ENCODE results near the gene ZFP42.
"Not testable (repeated sequence)": the region's sequence is repeated elsewhere in the genome, so short reads cannot be mapped to it uniquely, and the experiment has no call there.

ZFP42 gene

DNA sequence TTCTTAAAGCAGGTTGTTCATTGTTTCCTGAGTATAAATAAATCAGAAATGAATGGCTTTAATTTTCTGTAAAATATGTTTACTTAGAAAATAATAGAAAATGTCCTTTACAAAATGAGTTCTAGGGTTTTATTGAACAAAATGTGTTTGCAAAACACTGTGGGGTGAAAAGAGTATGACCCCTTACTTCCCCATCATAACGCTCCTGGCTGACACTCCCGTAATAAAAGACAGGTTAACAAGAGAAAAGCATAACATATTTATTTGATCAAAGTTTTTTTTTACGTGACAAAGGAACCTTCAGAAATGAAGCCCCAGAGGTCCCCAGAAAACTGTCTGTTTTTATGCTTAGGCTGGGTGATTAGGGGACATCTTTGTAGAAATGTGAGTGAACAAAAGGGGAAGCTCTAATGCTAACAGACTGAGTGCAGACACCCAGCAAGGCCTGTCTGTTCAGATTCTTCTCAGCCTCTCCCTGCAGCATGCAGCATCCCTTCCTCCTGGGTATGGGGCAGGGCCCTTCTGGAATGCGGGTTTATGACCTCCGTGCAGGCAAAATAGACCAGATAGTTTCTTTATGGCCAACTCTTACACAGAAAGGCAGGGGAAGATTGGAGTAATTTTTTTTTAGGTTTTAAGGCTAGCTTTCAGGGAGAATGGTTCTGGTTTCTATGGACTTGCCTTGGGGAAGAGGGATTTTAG, 26.1 kb downstream of the ZFP42 start:
- DNase-seq: no peak

DNA sequence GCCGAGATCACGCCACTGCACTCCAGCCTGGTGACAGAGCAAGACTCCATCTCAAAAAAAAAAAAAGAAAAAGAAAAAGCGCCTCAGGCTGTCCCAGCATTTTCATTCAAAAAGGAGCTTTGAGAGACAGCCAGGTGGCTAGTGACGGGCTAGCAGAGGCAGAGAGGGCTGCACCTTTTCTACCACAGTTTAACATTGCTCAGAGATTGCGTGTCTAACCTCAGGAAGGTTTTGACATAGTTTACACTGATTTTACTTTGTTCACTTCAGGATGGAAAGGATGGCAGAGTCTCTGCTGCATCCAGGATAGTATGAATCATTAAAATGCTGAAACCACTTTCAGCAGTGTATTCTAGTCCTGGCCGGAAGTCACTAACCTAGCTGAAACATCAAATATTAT, 28.1 kb downstream of the ZFP42 start:
- no peak for DNase-seq

DNA sequence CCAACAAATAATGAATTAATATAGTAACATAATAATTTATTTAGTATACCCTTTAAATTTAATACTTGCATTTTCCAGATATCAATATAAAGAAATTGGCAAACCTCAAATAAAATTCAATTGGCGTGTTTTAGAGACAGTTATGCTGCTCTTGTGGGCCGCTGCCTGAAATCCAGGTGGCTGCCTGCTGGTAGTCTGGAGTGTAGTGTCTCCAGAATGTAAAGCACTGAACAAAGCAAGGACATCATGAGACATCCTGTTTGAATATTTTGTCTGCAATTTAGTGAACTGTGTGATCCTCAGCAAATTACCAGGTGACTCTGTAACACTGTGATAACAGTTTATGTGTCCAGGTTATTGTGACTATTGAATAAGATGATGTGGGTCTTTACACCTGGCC, 29.9 kb downstream of the ZFP42 start:
- DNase-seq: no peak

DNA sequence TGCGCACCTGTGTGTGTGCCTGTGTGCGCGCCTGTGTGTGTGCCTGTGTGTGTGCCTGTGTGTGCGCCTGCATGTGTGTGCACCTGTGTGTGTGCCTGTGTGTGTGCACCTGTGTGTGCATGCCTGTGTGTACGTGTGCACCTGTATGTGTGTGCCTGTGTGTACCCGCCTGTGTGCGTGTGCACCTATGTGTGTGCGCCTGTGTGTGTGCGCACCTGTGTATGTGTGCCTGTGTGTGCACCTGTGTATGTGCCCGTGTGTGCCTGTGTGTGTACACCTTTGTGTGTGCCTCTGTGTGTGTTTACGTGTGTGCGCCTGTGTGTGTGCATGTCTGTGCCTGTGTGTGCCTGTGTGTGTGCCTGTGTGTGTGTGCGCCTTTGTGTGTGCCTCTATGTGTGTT, 33.5 kb downstream of the ZFP42 start:
- no peak for DNase-seq

DNA sequence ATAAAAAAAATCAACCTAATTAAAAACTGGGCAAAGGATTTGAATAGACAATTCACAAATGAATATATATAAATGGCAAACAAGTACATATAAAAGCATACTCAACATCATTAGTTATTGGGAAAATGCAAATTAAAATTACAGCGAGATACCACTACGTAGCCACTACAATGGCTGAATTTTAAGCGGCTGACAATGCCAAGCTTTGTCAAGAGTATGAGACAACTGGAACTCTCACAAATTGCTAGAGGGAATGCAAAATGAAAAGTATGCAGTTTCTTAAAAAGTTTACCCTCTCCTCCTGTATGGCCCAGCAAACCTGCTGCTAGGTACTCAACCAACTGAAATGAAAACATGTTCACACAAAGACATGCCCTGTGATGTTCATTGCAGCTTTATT, 34.8 kb downstream of the ZFP42 start:
- DNase-seq: peak; percentile 40

DNA sequence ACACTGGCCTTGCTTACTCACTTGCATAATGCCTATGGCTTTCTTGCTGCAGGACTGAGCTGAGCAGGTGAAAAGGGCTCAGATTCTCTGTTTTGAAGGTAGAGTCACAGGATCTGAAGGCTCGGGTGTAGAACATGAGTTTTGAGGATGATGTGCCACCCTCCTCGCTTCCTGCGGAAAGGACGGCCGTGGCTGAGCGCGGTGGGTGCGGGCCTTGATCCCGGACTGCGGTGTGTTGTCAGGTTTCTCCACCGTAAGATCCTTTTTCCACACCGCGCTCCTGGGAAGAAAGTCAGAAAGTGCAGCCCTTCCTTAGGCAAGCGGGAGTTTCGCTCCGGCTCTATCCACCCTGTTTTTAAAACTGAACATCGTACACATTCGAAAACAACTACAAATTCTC, 36.2 kb downstream of the ZFP42 start:
- no peak for DNase-seq

DNA sequence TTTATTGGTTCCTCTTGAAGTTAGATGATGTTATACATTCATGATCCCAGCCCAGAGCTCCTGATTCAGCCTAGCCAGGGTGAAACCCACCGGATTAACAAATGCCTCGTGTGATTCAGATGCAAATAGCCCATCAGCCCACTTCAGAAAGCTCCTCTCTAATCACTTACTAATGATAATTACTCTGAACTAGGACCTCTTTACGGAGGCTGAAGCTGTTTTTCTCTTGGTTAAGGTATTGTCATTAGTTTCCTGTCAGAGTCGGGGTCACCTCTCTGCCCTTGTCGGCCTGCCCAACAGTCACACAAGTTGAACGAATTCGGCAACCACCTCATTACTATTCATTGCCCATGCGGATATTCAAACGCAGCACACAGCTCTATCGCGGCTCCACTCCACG, 36.6 kb downstream of the ZFP42 start:
- no peak for DNase-seq

DNA sequence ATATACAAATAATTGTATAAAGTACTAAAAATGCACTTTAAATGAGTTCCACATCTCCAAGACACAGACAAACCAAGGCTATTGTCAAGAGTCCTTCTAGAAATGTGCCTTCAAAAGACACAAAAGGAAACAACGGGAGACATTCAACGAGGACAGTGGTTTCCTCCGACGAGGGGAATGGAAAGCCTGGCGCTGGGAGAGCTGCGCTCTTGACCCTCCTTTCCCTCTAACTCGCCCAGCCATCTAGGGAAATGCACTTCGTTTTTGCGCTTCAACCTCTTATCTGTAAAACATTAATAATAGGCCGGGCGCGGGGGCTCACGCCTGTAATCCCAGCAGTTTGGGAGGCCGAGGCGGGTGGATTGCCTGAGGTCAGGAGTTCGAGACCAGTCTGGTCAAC, 37.0 kb downstream of the ZFP42 start:
- no peak for DNase-seq

DNA sequence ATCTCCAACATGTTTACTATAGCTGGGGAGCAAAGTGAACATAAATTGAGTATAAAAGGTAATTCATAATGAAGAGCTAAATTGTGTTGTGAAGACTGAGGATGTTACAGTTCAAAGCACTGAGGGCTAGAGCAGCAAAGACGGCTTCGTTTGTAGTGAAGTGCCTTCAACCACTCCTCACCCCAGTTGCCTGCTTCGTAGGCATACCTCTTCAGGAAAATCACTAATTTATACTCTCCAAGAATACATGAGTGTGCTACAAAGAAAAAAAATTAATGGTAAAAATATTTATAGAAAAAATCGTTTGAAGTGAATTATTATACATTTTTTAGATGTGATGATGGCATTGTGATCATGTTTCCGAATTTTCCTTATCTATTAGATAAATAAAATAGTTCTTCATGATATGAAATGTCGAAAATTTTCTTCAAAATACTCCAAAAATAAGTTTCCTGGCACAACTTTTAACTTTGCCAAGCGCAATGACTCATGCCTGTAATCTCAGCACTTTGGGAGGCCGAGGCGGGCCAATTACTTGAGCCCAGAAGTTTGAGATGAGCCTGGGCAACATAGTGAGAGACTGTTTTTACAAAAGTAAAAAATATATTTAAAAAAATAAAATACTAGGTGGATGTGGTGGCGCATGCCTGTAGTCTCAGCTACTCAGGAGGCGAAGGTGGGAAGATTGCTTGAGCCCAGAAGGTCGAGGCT, 41.6 kb downstream of the ZFP42 start:
- DNase-seq: no peak

DNA sequence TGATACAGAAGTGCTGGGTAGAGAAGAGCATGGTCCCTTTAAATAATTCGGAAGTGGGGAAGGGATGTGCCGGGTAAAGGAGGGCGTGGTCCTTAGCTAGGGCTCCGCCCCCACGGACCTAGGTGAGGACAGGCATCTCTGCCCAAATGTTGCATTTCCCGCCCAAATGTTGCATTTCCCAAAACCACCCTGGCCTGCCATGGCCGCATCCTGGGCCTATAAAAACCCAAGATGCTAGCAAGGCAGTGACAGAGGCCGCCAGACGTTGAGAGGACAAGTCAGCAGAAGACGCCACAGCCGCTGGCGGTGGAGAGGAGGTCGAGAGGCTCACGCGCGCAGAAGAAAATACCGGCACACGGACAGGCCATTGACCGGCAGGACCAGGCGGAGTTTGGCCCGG, 46.1 kb downstream of the ZFP42 start:
- DNase-seq: no peak

DNA sequence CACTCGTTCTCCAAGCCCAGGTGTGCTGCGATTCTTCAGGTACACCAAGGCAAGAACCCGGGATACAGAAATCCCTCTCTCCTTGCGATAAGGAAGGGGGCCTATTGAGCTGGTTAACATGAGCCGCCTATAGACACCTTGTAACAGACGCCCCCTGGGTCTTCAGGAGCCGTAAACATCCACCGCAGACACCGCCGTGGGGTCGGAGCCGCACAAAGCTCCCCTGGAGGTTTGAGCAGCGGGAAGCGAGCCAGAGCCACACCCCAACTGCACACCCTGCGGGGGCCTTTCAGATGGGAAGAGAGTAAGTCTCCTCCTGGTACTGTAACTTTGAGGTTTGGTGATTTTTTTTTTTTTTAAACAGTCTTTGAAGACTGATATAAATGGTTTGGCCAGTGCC, 46.6 kb downstream of the ZFP42 start:
- DNase-seq: no peak

DNA sequence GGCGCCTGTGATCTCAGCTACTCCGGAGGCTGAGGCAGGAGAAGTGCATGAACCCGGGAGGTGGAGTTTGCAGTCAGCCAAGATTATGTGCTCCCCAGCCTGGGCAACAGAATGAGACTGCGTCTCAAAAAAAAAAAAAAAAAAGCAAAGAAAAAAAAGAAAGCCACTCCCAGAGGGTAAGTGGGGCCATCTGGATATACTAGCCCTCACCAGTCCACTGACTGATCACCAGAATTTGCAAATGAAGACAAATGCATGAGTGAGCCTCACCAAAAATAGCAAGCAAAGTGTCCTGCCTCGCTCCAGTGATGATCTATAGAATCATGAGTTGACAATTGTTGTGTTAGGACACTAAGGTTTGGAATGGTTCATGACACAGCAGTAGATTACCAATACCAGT, 47.6 kb downstream of the ZFP42 start:
- DNase-seq: no peak

DNA sequence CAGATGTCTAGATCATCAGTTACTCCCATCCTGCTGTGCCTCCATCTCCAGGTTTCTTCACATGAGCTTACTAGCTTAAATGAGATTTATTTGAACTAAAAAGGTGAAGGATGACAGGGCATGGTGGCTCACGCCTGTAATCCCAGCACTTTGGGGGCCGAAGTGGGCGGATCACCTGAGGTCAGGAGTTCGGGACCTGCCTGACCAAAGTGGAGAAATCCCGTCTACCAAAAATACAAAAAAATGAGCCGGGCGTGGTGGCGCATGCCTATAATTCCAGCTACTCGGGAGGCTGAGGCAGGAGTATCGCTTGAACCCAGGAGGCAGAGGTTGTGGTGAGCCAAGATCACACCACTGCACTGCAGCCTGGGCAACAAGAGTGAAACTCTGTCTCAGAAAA, 49.9 kb downstream of the ZFP42 start:
- not testable (repeated sequence) for DNase-seq

DNA sequence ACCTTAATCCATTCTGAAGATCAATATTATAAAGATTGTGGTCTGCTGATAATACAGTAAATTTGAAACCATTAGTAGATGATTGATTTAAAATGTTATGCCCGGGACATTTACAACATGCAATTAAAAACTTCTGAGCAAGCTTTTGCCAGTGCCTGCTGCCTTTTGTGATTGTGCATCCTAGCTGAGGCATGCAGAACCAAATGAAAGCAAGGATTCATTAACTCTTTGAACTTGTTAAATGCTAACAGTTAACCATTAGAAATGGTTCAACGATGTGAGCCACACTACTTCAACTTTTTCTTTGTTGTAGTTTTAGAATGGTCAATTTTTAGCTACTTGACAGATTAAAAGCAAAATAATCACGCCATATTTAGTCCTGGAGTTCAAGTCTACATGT, 51.1 kb downstream of the ZFP42 start:
- no peak for DNase-seq

DNA sequence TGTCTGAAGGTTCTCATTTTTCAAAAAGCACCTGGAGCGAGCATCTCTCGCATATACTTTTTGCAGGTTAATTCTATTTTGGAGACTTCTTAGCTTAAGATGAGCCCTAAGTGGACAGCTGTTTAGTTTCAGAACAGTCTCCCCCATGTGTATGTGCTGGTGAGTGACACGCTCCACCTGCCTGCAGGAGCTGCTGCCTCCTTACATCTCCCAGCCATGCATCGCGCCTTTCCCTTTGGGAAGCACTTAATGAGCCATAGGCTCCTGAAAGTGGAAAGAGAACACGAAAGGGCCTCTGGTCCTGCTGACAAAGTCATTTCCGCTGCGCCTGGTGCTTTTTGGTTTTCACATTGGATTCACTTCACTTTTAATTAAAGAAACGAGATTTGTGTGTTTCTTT, 57.7 kb downstream of the ZFP42 start:
- no peak for DNase-seq
